Stimulated activated effector memory CD8-positive, alpha-beta T cell treated with anti-CD3 and anti-CD28 coated beads, Interleukin-12 subunit alpha, Interleukin-12 subunit beta, amount 100 ng/mL, for 72 hours (primary cell): ENCODE measurements around the gene APC.
A peak's percentile ranks its signal among the peaks of the same experiment; 100 is the strongest.
"Not testable (repeated sequence)": the region's sequence is repeated elsewhere in the genome, so short reads cannot be mapped to it uniquely, and the experiment has no call there.

Experiments
- ATAC-seq: fragments of 150-1000 bp; cut with Tn5 transposase; 2 replicates; pipeline ENCODE4 v1.10.0; 2021
- DNase-seq, 2 donors: peaks; one replicate each; pipeline ENCODE4 v3.0.0; 2021 to 2022; ENCODE audit warnings: low spot score in 2 of 2
- H3K27ac Mint-ChIP-seq: one replicate; pipeline ENCODE4 v1.8.0; 2022; ENCODE audit warnings: mild to moderate bottlenecking, mixed read lengths
- H3K36me3 Mint-ChIP-seq: one replicate; pipeline ENCODE4 v1.8.0; 2022; ENCODE audit warnings: mild to moderate bottlenecking, mixed read lengths
- H3K4me1 Mint-ChIP-seq: one replicate; pipeline ENCODE4 v1.8.0; 2022; ENCODE audit warnings: mixed read lengths
- H3K4me3 Mint-ChIP-seq: one replicate; pipeline ENCODE4 v1.8.0; 2022; ENCODE audit warnings: mild to moderate bottlenecking, mixed read lengths
- H3K9me3 Mint-ChIP-seq: one replicate; pipeline ENCODE4 v1.8.0; 2022; ENCODE audit warnings: mixed read lengths

Gene APC

DNA sequence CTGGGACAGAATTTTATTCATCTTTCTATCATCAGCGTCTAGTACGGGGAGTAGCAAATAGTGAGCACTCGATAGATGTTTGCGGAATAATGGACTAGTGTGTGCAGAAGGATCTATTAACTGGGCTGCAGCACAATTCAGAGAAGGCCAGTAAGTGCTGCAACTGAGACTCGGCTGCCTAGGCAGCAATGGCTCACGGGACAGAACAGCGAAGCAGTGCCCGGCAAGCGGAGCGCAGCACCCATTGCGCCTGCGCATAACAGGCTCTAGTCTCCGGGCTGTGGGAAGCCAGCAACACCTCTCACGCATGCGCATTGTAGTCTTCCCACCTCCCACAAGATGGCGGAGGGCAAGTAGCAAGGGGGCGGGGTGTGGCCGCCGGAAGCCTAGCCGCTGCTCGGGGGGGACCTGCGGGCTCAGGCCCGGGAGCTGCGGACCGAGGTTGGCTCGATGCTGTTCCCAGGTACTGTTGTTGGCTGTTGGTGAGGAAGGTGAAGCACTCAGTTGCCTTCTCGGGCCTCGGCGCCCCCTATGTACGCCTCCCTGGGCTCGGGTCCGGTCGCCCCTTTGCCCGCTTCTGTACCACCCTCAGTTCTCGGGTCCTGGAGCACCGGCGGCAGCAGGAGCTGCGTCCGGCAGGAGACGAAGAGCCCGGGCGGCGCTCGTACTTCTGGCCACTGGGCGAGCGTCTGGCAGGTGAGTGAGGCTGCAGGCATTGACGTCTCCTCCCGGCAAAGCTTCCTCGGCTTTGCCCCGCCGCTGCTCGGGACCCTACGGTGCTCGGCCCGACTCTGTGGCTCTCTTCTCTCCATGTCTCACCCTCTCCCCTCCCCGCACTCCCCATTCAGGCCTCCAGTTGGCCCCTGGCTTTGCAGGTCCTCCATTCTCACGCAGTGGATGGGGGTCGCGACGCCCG, 30.2 kb upstream of the APC start:
- Mint-ChIP-seq H3K36me3 (peaks cover 17% of the 10 kb centered on the region), H3K4me3 (peak overlapping the region; percentile 94), H3K9me3 (no peaks in the 10 kb centered on the region), H3K27ac (peak overlapping the region; percentile 95), H3K4me1 (peaks cover 38% of the 10 kb centered on the region)
- ATAC-seq: peak; percentile 97
- DNase-seq: peak; percentile 93 to 98

DNA sequence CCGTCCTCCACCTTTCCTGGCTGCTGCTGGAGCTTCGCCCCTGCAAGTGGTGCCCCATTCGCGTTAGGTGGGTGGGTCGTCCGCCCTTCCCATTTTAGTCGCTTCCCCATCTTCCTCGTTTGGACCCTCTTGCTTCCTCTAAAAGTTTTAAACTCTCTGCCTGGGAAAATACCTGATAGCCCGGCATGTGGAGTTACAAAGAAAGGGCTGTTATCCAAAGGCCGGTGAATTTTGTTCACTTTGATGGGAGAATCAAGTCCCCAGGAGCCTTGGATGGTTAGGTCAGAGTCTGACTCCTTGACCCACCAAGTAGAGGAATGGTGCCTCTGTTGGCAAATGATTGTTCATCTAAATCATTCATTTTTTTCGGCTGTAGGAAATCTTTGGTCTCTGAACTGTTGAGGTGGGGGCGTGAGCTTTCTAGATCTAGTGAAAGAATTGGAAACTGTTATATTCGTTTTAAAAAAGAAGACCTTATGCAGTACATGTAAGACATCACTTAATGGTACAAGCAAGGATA, 29.5 kb upstream of the APC start:
- peaks cover 17% of the 10 kb centered on the region for H3K36me3 Mint-ChIP-seq
- H3K4me1 Mint-ChIP-seq: peaks cover 42% of the 10 kb centered on the region
- H3K9me3 Mint-ChIP-seq: no peaks in the 10 kb centered on the region
- DNase-seq (no peak), ATAC-seq (no peak)
- peak overlapping the region; percentile 94 for H3K4me3 Mint-ChIP-seq
- H3K27ac Mint-ChIP-seq: peak overlapping the region; percentile 95

DNA sequence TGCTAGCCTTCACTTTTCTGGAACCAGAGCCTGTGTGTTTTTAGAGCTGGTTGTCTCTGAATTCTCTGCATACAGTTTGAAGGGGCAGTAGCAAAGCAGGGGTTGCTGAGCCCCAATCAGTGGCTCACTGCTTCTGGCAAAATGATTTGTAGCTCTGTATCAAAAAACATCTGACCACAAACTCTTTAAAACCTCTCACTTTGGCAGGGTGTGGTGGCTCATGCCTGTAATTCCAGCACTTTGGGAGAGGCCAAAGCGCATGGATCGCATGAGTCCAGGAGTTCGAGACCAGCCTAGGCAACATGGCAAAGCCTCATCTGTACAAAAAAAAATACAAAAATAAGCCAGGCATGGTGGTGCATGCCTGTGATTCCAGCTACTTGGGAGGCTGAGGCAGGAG, 28.3 kb upstream of the APC start:
- no peak for ATAC-seq
- H3K4me3 Mint-ChIP-seq: no peak overlapping the region

DNA sequence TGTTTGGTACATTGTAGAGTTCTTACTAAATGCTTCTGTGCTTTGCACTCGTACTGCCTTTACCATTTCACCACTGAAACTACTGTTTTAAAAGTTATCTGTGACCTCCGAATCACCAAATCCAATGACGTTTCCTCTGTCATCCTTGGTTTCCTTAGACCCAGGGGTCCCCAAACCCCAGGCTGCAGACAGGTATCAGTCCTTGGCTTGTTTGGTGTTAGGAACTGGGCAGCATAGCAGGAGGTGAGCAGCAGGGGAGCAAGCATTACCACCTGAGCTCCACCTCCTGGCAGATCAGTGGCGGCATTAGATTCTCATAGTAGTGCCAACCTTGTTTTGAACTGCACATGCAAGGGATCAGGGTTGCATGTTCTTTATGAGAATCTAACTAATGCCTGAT, 26.8 kb upstream of the APC start:
- no peaks in the 10 kb centered on the region for H3K9me3 Mint-ChIP-seq
- H3K27ac Mint-ChIP-seq: no peak overlapping the region
- no peak overlapping the region for H3K4me3 Mint-ChIP-seq
- H3K36me3 Mint-ChIP-seq: peaks cover 17% of the 10 kb centered on the region
- peaks cover 40% of the 10 kb centered on the region for H3K4me1 Mint-ChIP-seq
- ATAC-seq (no peak), DNase-seq (no peak)

More for the DNA sequence above, 28.3 kb upstream of the APC start:
- no peak overlapping the region for H3K27ac Mint-ChIP-seq
- peaks cover 17% of the 10 kb centered on the region for H3K36me3 Mint-ChIP-seq
- no peak for DNase-seq
- H3K4me1 Mint-ChIP-seq: peaks cover 42% of the 10 kb centered on the region
- no peaks in the 10 kb centered on the region for H3K9me3 Mint-ChIP-seq

DNA sequence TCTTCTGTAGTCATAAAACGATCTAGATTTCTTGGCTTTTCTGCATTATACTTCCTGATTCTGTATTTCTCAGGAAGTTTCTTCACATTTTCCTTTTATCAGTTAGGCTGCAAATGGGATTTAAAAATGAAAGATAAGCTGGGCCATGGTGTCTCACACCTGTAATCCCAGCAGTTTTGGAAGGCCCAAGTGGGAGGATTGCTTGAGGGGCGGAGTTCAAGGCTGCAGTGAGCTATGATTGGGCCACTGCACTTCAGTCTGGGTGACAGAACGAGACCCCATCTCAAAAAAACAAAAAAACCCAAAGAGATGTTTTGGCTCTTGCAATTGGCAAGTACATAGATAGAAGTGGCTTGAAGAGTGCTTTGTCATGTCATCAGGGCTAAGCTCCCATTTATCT, 26.2 kb upstream of the APC start:
- no peak for DNase-seq
- peaks cover 17% of the 10 kb centered on the region for H3K36me3 Mint-ChIP-seq
- no peak overlapping the region for H3K4me3 Mint-ChIP-seq
- peaks cover 34% of the 10 kb centered on the region for H3K4me1 Mint-ChIP-seq
- no peak for ATAC-seq
- H3K27ac Mint-ChIP-seq: no peak overlapping the region
- H3K9me3 Mint-ChIP-seq: no peaks in the 10 kb centered on the region

DNA sequence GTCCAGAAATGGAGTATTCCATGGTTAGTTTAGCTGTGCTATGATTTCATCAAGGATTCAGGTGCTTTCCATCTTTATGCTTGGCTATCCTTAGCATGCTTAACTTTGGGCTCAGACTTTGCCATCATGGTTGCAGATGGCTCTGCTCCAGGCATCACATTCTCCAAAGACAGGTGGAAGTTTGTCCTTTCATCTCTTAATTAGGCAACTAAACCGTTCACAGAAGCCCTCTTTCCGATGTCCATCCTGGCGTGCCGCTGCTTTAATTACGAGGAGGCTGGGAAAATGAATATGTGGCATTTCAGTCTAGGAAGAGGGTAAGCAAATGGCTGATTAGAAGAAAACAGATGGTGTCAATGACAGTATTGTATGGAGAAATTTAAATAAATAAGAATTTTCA, 24.5 kb upstream of the APC start:
- Mint-ChIP-seq H3K36me3 (peaks cover 1% of the 10 kb centered on the region), H3K9me3 (no peaks in the 10 kb centered on the region), H3K4me1 (peaks cover 32% of the 10 kb centered on the region), H3K4me3 (no peak overlapping the region), H3K27ac (no peak overlapping the region)
- ATAC-seq: no peak
- no peak for DNase-seq

DNA sequence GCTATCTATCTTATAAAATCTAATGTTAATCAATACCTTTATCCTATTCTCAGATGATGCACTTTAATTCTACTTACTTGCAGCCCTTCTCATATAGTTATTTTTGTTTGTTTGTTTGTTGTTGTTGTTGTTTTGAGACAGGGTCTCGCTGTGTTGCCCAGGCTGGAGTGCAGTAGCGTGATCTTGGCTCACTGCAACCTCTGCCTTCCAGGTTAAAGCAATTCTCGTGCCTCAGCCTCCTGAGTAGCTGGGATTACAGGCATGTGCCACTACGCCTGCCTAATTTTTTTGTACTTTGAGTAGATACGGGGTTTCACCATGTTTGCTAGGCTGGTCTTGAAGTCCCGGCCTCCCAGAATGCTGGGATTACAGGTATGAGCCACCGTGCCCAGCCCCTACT, 20.8 kb upstream of the APC start:
- not testable (repeated sequence) for H3K36me3 Mint-ChIP-seq, ATAC-seq, H3K9me3 Mint-ChIP-seq, DNase-seq, H3K27ac Mint-ChIP-seq, H3K4me3 Mint-ChIP-seq
- H3K4me1 Mint-ChIP-seq: peaks cover 28% of the 10 kb centered on the region

DNA sequence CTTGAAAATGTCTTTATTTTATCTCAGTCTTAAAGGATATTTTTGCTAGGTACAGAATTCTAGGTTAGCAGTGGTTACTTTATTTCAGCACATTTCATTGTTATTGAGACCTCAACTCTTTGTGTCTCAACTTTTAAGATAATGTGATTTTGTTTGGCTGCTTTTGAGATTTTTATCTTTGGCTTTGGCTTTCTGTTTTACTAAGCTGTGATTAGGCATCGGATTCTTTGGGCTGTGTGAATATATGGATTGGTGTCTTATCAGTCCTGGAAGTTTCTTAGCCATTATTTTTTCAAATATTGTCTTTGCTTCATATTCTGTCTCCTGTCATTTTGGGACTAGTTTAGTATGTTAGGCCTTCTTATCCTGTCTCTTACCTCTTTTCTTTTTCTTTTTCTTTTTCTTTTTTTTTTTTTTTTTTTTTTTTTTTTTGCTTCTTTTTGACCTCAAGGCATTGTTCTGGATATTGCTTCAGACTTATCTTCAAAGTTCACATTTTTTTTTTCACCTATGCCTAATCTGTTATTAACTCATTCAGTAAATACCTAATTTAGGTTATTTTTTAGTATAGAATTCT, 20.1 kb upstream of the APC start:
- Mint-ChIP-seq H3K27ac (no peak overlapping the region), H3K9me3 (no peaks in the 10 kb centered on the region), H3K4me3 (no peak overlapping the region), H3K36me3 (no peaks in the 10 kb centered on the region), H3K4me1 (peaks cover 30% of the 10 kb centered on the region)
- DNase-seq (no peak), ATAC-seq (no peak)

DNA sequence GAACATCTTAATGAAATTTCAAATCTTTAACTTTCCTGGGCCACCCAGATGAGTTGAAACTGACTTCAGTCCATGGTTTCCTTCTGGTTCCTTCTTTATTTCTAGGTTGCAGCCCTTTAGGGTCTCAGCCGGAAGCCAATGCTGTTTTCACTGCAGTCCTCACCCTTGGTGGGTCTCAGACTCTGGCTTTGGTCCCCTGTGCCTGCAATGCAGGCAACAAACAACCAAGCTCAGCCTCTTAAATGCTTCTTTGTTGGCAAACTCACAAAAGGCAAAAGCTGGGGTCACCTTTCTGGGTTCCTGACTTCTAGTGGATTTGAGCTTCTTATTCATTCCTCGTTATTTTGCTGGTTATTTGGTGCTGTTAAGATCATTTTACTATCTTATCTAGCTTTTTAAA, 19.3 kb upstream of the APC start:
- H3K9me3 Mint-ChIP-seq: no peaks in the 10 kb centered on the region
- no peak for ATAC-seq
- no peaks in the 10 kb centered on the region for H3K36me3 Mint-ChIP-seq
- H3K4me3 Mint-ChIP-seq: no peak overlapping the region
- no peak overlapping the region for H3K27ac Mint-ChIP-seq
- DNase-seq: no peak
- H3K4me1 Mint-ChIP-seq: peaks cover 34% of the 10 kb centered on the region

DNA sequence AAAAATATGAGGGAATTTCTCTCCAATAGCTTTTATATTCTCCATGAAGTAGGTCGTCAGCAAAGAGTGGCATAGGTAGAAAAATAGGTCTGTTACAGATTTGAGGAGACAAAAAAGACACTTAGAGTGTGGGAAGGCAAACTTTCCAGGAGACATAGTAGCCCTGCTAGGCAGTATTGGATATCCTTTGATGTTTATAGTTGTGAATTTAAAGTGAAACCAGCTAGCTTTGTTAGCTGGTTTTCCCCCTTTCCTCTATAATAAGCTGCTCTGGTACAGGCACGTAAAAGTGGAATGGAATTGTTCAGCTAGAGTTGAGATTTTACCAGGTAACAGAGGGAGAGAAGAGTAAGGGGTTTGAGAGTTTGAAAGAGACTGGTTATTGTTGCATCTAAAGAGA, 17.1 kb upstream of the APC start:
- no peak overlapping the region for H3K4me3 Mint-ChIP-seq
- H3K9me3 Mint-ChIP-seq: no peaks in the 10 kb centered on the region
- peak overlapping the region; percentile 9 for H3K27ac Mint-ChIP-seq
- DNase-seq (no peak), ATAC-seq (no peak)
- H3K36me3 Mint-ChIP-seq: no peaks in the 10 kb centered on the region
- H3K4me1 Mint-ChIP-seq: peaks cover 44% of the 10 kb centered on the region

DNA sequence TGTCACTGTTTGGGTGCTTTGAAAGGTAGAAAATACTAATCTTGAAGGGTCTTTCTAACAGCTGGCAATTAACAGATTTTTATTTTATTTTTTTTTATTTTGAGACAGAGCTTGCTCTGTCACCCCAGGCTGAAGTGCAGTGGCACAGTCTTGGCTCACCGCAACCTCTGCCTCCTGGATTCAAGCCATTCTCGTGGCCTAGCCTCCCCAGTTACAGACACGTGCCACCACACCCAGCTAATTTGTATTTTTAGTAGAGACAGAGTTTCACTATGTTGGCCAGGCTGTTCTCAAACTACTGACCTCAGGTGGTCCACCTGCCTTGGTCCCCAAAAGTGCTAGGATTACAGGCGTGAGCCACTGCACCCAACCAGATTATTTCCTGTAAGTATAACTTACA, 12.8 kb upstream of the APC start:
- no peaks in the 10 kb centered on the region for H3K9me3 Mint-ChIP-seq
- no peak for DNase-seq
- no peak overlapping the region for H3K4me3 Mint-ChIP-seq
- H3K36me3 Mint-ChIP-seq: no peaks in the 10 kb centered on the region
- peaks cover 47% of the 10 kb centered on the region for H3K4me1 Mint-ChIP-seq
- no peak for ATAC-seq
- H3K27ac Mint-ChIP-seq: no peak overlapping the region

DNA sequence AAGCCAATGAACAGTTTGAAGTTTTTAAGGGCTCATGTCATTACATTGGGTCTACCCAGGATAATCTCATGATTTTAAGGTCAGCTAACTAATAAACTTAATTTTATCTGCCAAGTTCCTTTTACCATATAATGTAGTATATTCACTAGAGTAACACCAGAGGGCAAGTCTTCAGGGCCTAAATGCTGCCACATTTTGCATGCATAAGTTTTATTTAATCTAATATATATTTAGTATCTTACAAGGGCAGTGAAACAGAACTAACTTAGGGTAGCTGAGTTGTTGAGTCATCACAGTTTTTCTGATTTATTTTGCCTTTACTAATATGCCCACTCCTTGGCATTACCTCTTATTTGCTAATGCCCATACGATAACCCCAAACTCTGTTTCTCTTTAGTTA, 8.1 kb upstream of the APC start:
- Mint-ChIP-seq H3K27ac (no peak overlapping the region), H3K36me3 (no peaks in the 10 kb centered on the region), H3K4me3 (no peak overlapping the region), H3K4me1 (peaks cover 23% of the 10 kb centered on the region), H3K9me3 (no peaks in the 10 kb centered on the region)
- DNase-seq (no peak), ATAC-seq (no peak)

DNA sequence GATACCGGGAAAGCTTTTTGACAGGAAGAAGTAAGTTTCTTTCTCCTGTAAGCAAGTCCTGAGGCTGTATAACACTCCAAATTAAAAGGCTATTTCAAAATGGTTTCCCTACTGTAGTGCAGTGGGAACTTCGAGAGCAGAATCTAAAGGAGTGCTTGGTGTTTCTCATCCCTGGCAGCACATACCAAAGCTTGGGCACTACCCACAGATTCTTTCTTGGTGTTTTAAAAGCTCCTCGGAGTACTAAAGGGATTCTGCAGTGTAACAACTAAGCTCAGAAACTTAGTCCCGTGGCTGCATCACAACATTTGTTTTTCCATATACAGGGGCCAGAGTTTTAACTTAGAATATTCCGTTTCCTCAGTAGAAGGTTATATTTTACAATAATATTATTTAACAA, 5.6 kb upstream of the APC start:
- Mint-ChIP-seq H3K4me1 (peaks cover 17% of the 10 kb centered on the region), H3K4me3 (no peak overlapping the region), H3K36me3 (no peaks in the 10 kb centered on the region), H3K9me3 (no peaks in the 10 kb centered on the region), H3K27ac (no peak overlapping the region)
- DNase-seq (no peak), ATAC-seq (no peak)

DNA sequence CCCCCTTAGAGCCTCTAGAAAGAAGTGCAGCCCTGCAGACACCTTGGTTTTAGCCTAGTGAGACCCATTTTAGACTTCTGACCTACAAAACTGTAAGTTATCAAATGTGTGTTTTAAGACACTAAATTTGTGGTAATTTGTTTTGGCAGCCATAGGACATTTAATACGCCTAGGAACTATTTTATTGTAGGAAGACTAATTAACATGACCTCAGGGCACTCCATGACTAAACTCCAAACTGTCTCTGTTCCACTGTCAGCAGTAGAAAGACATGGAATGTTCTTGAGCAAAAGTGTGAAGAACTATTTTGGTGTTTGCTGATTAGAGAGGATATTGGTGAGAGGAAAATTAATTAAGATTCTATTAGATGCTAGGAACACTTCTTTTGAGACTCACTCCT, 4.1 kb upstream of the APC start:
- Mint-ChIP-seq H3K27ac (no peak overlapping the region), H3K36me3 (peaks cover 11% of the 10 kb centered on the region), H3K4me3 (no peak overlapping the region), H3K4me1 (peaks cover 31% of the 10 kb centered on the region), H3K9me3 (no peaks in the 10 kb centered on the region)
- ATAC-seq: no peak
- DNase-seq: no peak

DNA sequence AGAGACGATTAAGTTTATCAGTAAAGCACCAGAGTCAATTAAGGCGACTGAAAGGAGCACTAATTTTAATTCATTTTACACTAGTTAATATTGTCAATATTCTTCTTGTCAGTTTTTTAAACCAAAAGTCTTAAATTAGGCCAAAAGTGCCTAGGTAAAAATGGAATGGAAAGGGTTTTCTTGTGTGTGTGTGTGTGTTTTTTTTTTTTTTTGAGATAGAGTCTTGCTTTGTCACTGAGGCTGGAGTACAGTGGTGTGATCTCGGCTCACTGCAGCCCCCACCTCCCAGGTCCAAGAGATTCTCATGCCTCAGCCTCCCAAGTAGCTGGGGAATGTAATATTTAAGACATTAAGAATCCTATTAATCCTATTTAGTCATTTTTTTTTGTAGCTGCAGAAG, 3.1 kb upstream of the APC start:
- H3K27ac Mint-ChIP-seq: no peak overlapping the region
- peaks cover 11% of the 10 kb centered on the region for H3K36me3 Mint-ChIP-seq
- peaks cover 22% of the 10 kb centered on the region for H3K4me1 Mint-ChIP-seq
- ATAC-seq: no peak
- DNase-seq: no peak
- no peaks in the 10 kb centered on the region for H3K9me3 Mint-ChIP-seq
- no peak overlapping the region for H3K4me3 Mint-ChIP-seq

DNA sequence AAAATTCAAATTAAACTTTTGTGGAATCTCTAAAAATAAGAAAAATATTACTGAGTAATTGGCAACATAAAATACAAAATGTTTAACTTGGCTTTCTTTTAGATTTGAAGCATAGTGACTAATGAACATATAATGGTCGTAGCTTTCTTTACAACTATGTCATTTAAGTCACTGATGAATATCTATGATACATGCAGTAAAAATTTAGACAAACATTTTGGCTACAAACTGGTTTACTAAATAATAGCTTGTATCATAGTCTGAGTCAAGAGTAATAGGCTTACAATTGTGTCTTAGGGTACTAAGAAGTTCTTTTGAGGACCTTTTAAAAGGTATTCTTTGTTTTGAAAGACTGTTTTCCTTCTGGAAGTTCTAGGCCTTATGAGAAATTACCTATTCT, 2.0 kb upstream of the APC start:
- DNase-seq (no peak), ATAC-seq (no peak)
- no peak overlapping the region for H3K27ac Mint-ChIP-seq
- H3K4me3 Mint-ChIP-seq: no peak overlapping the region
- peaks cover 22% of the 10 kb centered on the region for H3K4me1 Mint-ChIP-seq
- no peaks in the 10 kb centered on the region for H3K9me3 Mint-ChIP-seq
- peaks cover 11% of the 10 kb centered on the region for H3K36me3 Mint-ChIP-seq
